ENCODE results near the gene ABCA13. TPM values are rescaled to one million over a fixed set of nuclear protein-coding genes. Genes with fewer than 3 reads are reported as not detected.

Gene ABCA13
- total RNA-seq, 1 experiment from 2014 or later = 1.7 TPM

GRCh38 chr7:48627164-48627563 is 455.9 kb downstream of the ABCA13 start:
- in situ Hi-C loops (cut with HindIII; ENCODE audit: low pct_unique_long_range_greater_than_20kb, low sequenced_read_pairs) = no loop called here
- H3K4me1 ChIP-seq (ENCODE audit: control insufficient read depth, insufficient read depth, low read length) = no peaks in the 10 kb centered on the region
- POLR2A ChIA-PET = no interaction called here
- no peak overlapping the region for H3K4me3 ChIP-seq (ENCODE audit: low read depth in 2 of 2, low read length in 2 of 2)
- no peaks in the 10 kb centered on the region for H3K36me3 ChIP-seq (ENCODE audit: control insufficient read depth, insufficient read depth, low read length)
- H3K27ac ChIP-seq (ENCODE audit: low read length) = no peak overlapping the region
- H3K27me3 ChIP-seq (ENCODE audit: control insufficient read depth, insufficient read depth, low read length) = no peaks in the 10 kb centered on the region
- no peak for DNase-seq (ENCODE audit: low read depth, low spot score)
- CTCF ChIA-PET = no interaction called here
- intact Hi-C loops (cut with micrococcal nuclease; ENCODE audit: unreplicated experiment) = no loop called here
- no peak for ATAC-seq
- no TSS peak for BruUV-seq (replicated peaks)
- no peak for TF ChIP-seq CTCF (IDR thresholded peaks at IDR 0.05)
- TF ChIP-seq TCF7L2 (IDR thresholded peaks at IDR 0.05; ENCODE audit: low read depth, low read length) = no peak
- TF ChIP-seq SIN3A (IDR thresholded peaks at IDR 0.05; ENCODE audit: borderline replicate concordance, insufficient read depth, low read depth, low read length) = no peak
- TF ChIP-seq POLR2AphosphoS5 (IDR thresholded peaks at IDR 0.05; ENCODE audit: low read depth, low read length) = no peak
- no peak for TF ChIP-seq REST (IDR thresholded peaks at IDR 0.05; ENCODE audit: insufficient read depth in 1 of 2, low read depth in 2 of 2, low read length in 1 of 2)
- H3K9me3 ChIP-seq (ENCODE audit: control insufficient read depth, insufficient read depth, low read depth, low read length) = no peaks in the 10 kb centered on the region

- no peak for DNase-seq (ENCODE audit: low read depth, low spot score)
- Histone ChIP-seq H3K27ac (ENCODE audit: low read length) (no peak overlapping the region), H3K36me3 (ENCODE audit: control insufficient read depth, insufficient read depth, low read length) (no peaks in the 10 kb centered on the region), H3K9me3 (ENCODE audit: control insufficient read depth, insufficient read depth, low read depth, low read length) (no peaks in the 10 kb centered on the region), H3K4me1 (ENCODE audit: control insufficient read depth, insufficient read depth, low read length) (no peaks in the 10 kb centered on the region), H3K4me3 (ENCODE audit: low read depth in 2 of 2, low read length in 2 of 2) (no peak overlapping the region), H3K27me3 (ENCODE audit: control insufficient read depth, insufficient read depth, low read length) (no peaks in the 10 kb centered on the region)
- in situ Hi-C loops (cut with HindIII; ENCODE audit: low pct_unique_long_range_greater_than_20kb, low sequenced_read_pairs) (no loop called here), intact Hi-C loops (cut with micrococcal nuclease; ENCODE audit: unreplicated experiment) (no loop called here)
- ChIA-PET POLR2A (no interaction called here), CTCF (no interaction called here)
- no TSS peak for BruUV-seq (replicated peaks)
- ATAC-seq = no peak
- TF ChIP-seq POLR2AphosphoS5 (IDR thresholded peaks at IDR 0.05; ENCODE audit: low read depth, low read length) (no peak), REST (IDR thresholded peaks at IDR 0.05; ENCODE audit: insufficient read depth in 1 of 2, low read depth in 2 of 2, low read length in 1 of 2) (no peak), SIN3A (IDR thresholded peaks at IDR 0.05; ENCODE audit: borderline replicate concordance, insufficient read depth, low read depth, low read length) (no peak), TCF7L2 (IDR thresholded peaks at IDR 0.05; ENCODE audit: low read depth, low read length) (no peak), CTCF (IDR thresholded peaks at IDR 0.05) (no peak)
These were observed 457.6 kb downstream of the ABCA13 start for GRCh38 chr7:48628793-48629349.

All from Panc1 (cell line).